ENCODE measurements around the gene MTURN.

Gene MTURN

GRCh38 chr7:30136117-30136731, 1.4 kb downstream of the MTURN start:
- DNase-seq (ENCODE audit: low read depth, low spot score) = no peak

DNA sequence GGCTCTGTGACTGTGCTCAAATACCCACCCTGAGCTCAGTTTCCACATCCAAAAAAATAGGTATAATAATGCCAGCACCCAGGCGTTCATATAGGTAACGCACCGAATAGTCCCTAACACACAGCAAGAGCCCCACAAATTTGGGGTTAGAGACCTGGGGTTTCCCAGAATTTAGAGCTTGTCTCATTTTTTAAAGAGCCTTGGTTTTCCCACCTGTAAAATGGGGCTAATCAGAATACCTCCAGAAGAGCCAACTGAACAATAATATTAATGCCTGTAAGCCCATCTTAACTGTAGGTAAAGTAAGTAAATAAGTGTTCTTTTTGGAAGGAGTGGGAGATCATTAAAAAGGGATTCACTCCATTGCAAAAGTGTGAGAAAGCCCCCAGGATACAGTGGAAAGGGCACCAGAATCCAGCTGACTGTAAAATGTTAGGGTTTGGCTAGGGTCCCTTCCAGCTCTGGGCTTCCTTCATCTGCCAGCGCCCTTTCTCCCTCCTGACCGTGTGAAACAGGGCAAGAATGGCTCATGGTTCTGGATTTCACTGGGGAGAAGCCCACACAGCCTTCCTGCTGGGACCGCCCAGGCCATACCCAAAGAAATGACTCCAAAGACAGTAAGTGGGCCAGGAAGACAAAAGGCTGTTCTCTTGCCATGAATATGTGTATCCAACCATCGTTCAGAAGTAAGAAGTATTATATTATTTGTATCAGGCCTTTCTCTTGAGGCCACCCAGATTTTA, 2.1 kb downstream of the MTURN start:
- DNase-seq (ENCODE audit: low read depth, low spot score) = no peak

- DNase-seq (ENCODE audit: low read depth, low spot score) = no peak
These were observed 5.1 kb downstream of the MTURN start for GRCh38 chr7:30139836-30140384.

- no peak for DNase-seq (ENCODE audit: low read depth, low spot score)
These were observed 5.7 kb downstream of the MTURN start for GRCh38 chr7:30140456-30140855.

- DNase-seq (ENCODE audit: low read depth, low spot score) = no peak
These were observed 7.9 kb downstream of the MTURN start for GRCh38 chr7:30142710-30143109.

DNA sequence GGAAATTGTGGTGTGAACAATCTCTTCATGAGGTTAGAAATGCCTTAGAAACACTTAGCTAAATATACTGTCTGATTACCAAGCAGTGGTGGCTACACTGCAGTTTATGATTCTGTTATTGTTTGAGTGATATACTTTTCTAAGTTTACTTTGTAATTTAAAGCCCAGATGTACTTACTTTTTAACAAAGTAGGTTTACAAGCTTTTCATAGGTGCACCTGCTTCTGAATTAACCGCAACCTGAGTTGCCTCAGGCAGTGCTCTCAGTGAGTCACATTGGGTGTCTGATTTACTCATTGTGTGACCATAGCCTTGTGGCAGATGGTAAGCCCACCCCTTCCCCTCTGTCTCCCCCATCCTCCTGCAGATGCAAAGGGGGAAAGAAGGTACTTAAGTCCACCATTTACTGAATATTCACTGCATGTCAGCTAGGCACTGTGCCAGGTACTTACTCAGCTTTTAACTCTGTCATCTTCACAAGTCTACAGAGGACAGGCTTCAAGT, 9.0 kb downstream of the MTURN start:
- no peak for DNase-seq (ENCODE audit: low read depth, low spot score)

- DNase-seq (ENCODE audit: low read depth, low spot score) = no peak
These were observed 10.0 kb downstream of the MTURN start for GRCh38 chr7:30144657-30145306.

DNA sequence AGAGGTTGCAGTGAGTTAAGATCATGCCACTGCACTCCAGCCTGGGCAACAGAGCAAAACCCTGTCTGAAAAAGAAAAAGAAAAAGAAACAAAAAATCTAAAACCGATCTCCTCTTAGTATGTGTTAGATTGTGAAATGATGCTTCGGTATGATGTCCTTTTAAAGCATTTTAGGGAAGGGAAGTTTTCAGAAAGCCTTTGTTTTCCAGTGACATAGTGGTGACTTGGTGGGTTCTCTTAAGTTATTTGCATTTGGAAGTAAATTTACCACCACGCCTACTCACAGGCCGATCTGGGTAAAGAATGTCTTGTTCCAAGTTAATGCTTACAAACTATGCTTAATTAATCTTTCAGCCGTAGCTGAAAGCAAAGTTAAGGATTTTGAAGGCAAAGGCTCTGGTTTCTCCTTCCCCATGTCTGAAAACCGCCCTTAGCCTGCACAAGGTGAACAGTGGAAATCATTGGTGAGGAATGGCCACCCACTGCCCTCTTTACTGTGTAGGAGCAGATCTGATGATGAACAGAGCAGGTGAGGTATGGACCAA, 10.7 kb downstream of the MTURN start:
- no peak for DNase-seq (ENCODE audit: low read depth, low spot score)

- no peak for DNase-seq (ENCODE audit: low read depth, low spot score)
These were observed 11.4 kb downstream of the MTURN start for GRCh38 chr7:30146127-30146612.

GRCh38 chr7:30147223-30147622, 12.4 kb downstream of the MTURN start:
- DNase-seq (ENCODE audit: low read depth, low spot score) = no peak

DNA sequence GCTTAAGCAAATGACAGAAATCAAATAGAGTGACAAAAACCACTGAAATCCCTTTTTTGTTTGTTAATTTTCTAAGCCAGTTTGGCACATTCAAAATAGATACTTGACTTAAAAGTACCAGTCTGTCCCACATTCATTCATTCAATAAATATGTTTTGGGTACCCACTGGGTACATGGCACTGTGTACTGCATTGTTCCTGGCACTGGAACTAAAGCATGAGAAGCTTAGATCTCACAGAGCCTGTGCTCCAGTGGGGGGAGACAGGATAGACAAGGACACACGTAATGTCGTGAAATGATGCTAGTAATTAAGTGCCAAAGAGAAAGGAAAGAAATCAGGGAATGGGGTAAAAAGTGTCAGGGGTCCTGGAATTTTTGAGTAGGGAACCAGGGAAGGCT, 13.0 kb downstream of the MTURN start:
- DNase-seq (ENCODE audit: low read depth, low spot score) = no peak

DNA sequence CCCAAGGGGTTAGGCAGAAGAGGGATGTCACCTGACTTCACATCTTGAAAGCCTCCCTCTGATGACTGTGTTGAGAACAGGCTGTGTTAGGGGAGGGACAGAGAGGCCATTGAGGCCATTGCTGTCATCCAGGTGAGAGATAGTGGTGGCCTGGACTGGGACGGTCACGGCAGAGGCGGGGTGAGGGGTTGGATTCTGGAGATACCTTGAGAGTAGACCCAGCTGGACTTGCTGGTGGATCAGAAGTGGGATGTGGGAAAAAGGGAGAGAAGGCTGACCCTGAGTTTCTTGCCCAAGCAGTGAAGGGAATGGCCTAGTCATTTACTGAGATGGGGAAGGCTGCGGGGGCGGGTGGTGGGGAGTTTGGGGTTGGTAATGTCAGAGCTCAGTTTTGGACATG, 13.6 kb downstream of the MTURN start:
- no peak for DNase-seq (ENCODE audit: low read depth, low spot score)

DNA sequence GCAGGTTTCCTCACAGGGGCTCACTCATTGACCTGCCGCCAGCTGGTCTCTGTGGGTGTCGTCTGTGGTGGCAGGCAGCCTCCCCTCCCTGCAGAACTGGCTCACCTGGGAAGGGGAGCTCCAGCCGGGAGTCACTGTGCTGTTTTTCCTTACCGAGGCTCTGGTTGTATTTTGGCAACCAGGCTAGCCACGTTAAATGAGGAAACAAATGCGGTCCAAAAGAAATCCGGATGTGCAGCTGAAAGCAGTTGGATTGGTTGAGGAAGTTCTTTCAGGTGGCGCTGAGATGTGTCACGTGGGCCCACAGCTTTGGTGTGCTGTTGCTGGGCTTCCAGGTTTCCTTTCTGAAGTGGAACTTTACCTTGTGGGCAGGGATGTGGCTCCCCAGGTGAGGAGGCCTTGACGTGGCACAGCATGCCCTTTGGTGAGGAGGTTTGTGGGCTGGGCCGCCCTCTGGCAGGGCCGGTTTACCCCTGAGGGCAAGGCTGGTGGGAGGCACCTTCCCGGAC, 14.2 kb downstream of the MTURN start:
- no peak for DNase-seq (ENCODE audit: low read depth, low spot score)

DNA sequence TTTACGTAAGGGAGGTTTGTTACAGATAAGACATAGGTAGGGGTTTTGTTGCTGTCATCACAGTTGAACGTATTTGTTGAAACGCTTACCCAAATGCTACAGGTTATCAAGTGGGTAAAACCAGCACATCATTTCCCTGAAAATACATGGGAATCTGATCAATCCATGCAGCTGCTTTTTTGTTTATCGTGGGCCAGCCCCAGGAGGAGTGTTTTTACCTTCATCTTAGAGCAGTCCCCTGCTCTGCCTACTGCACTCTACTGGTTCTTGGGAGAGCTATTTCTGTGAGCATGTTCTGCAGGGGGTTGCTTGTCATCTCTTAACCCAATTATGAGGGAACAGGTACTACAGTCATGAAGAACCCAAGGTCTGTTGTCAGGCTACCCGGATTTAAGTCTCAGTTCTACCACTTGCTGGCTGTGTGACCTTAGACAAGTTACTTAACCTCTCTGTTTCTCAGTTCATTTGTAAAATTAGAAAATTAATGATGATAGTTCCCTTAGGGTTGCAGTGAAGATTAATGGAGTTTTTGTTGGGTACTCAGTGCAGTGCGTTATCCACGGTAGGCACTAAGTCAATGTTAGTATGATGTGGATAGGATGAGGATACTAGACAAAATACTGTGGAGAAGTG, 15.0 kb downstream of the MTURN start:
- no peak for DNase-seq (ENCODE audit: low read depth, low spot score)

GRCh38 chr7:30150711-30151110, 15.9 kb downstream of the MTURN start:
- no peak for DNase-seq (ENCODE audit: low read depth, low spot score)

- DNase-seq (ENCODE audit: low read depth, low spot score) = no peak
These were observed 19.4 kb downstream of the MTURN start for GRCh38 chr7:30154111-30154587.

- DNase-seq (ENCODE audit: low read depth, low spot score) = no peak
These were observed 20.7 kb downstream of the MTURN start for GRCh38 chr7:30155481-30155880.

DNA sequence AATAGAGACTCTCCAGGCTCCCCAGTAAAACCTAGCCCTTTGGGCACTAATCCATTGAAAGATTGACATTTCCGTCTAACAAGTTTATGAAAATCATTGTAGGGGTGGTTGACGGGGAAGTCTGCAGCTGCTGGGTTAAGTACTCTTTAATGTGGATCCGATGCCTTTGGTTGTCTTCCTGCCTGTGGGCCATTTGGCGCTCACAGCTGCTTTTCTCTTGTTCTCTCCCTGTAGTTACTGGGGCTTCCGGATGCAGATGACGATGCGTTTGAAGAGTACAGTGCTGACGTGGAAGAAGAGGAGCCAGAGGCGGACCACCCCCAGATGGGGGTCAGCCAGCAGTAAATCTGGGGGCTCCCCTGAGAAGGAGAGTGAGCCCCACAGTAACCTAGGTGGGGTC, 22.4 kb downstream of the MTURN start:
- DNase-seq (ENCODE audit: low read depth, low spot score) = no peak

GRCh38 chr7:30159163-30159562, 24.4 kb downstream of the MTURN start:
- no peak for DNase-seq (ENCODE audit: low read depth, low spot score)

- no peak for DNase-seq (ENCODE audit: low read depth, low spot score)
These were observed 24.9 kb downstream of the MTURN start for GRCh38 chr7:30159698-30160143.

- DNase-seq (ENCODE audit: low read depth, low spot score) = no peak
These were observed 25.5 kb downstream of the MTURN start for GRCh38 chr7:30160329-30160728.

Measured in iPS DF 19.7 (cell line).